Ascending aorta (tissue), 2 donors: ENCODE results near the gene MEGF11. TPM values are rescaled to one million over a fixed set of nuclear protein-coding genes. Genes with fewer than 3 reads are reported as not detected.
A peak's percentile ranks its signal among the peaks of the same experiment; 100 is the strongest.

Source experiments
- DNase-seq, 2 donors: peaks; one replicate each; pipeline ENCODE4 v3.0.0-alpha.2; 2019; ENCODE audit warnings: low spot score in 2 of 2
- H3K27ac ChIP-seq, 2 donors: fragments of 200-600 bp; sonication (generic); one replicate each; pipeline ENCODE4 v1.5.1; 2016 to 2017; ENCODE audit warnings: mild to moderate bottlenecking in 1 of 2
- H3K27me3 ChIP-seq: fragments of 200-600 bp; sonication (generic); one replicate; pipeline ENCODE4 v1.5.1; 2017
- H3K36me3 ChIP-seq, 2 donors: fragments of 200-600 bp; sonication (generic); one replicate each; pipeline ENCODE4 v1.5.1; 2016
- H3K4me1 ChIP-seq, 2 donors: fragments of 200-600 bp; sonication (generic); one replicate each; pipeline ENCODE4 v1.5.1; 2016 to 2017; ENCODE audit warnings: mild to moderate bottlenecking in 1 of 2
- H3K4me3 ChIP-seq, 2 donors: fragments of 200-600 bp; sonication (generic); one replicate each; pipeline ENCODE4 v1.5.1; 2016 to 2017; ENCODE audit warnings: mild to moderate bottlenecking in 1 of 2
- H3K9me3 ChIP-seq, 2 donors: fragments of 200-600 bp; sonication (generic); one replicate each; pipeline ENCODE4 v1.5.1; 2016
- intact Hi-C: fragments of 100-400 bp; cut with DNase I; formaldehyde crosslinking; loops from one replicate; pipeline ENCODE4 v1.15.1; 2023
- total RNA-seq: library from RNA; depleted of rRNA; stranded (reverse); fragments of >200 nt; gene quantifications from one replicate; pipeline ENCODE4 v1.1.0, GENCODE V29; 2016
- TF ChIP-seq, protein P1 (sequence below), 3 experiments: fragments of 200-600 bp in 2 of 3; fragments of 450-650 bp in 1 of 3; sonication (generic) in 2 of 3; IDR thresholded peaks; one replicate each; pipeline ENCODE4 v1.5.1; 2016 to 2019; ENCODE audit warnings: antibody characterized with exemption in 3 of 3, mild to moderate bottlenecking in 1 of 3, moderate library complexity in 1 of 3

MEGF11 gene
- total RNA-seq, 1 donor from 2014 or later: not detected

DNA sequence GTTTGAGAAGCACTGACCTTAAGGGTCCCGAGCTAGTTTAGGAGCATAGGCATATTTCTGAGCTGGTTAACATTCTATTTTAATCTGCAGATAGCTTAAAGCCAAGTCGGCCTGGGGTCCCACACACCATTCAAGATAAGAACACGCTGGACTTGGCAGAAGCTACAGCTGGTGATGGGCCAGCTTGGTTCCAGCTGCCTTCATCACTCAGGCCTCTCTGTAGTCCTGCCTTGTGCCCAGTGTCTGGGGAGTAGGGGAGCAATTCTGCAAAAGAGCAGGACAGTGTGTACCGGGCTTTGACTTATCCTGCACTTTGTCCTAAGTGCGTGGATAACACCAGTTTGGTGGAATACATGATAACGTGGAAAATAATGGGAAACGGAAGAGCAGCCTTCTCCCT lies 164.5 kb downstream of the MEGF11 start:
- intact Hi-C loops: loop anchor here (5.0 kb wide), 1 partner anchor 267 kb away; no protein-coding TSS in a partner anchor
- Histone ChIP-seq H3K27ac (no peak overlapping the region), H3K4me3 (no peak overlapping the region), H3K36me3 (no peaks in the 10 kb centered on the region), H3K9me3 (no peaks in the 10 kb centered on the region), H3K27me3 (no peaks in the 10 kb centered on the region), H3K4me1 (peaks cover 0 to 7% of the 10 kb centered on the region in 2 donors)
- DNase-seq: peak in 1 of 2 donors; percentile 53
- TF ChIP-seq, protein P1, sequence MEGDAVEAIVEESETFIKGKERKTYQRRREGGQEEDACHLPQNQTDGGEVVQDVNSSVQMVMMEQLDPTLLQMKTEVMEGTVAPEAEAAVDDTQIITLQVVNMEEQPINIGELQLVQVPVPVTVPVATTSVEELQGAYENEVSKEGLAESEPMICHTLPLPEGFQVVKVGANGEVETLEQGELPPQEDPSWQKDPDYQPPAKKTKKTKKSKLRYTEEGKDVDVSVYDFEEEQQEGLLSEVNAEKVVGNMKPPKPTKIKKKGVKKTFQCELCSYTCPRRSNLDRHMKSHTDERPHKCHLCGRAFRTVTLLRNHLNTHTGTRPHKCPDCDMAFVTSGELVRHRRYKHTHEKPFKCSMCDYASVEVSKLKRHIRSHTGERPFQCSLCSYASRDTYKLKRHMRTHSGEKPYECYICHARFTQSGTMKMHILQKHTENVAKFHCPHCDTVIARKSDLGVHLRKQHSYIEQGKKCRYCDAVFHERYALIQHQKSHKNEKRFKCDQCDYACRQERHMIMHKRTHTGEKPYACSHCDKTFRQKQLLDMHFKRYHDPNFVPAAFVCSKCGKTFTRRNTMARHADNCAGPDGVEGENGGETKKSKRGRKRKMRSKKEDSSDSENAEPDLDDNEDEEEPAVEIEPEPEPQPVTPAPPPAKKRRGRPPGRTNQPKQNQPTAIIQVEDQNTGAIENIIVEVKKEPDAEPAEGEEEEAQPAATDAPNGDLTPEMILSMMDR (IDR thresholded peaks at IDR 0.05): no peak

DNA sequence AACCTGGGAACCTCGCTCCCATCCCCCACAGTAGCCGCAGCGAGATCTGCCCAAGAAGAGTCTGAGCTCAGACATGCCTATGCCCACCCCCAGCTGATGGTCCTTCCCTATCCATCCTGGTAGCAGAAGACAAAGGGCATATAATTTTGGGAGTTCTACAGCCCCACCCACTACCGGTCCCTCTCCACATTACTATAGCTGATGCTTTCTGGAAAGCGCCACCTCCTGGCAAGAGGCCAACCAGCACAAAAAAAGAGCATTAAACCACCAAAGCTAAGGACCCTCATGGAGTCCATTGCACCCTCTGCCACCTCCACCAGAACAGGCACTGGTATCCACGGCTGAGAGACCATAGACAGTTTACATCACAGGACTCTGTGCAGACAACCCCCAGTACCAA lies 168.4 kb downstream of the MEGF11 start:
- DNase-seq: no peak
- H3K4me1 ChIP-seq: peaks cover 0 to 7% of the 10 kb centered on the region in 2 donors
- no peak overlapping the region for H3K27ac ChIP-seq
- H3K27me3 ChIP-seq: no peaks in the 10 kb centered on the region
- no peaks in the 10 kb centered on the region for H3K36me3 ChIP-seq
- TF ChIP-seq, protein P1 (IDR thresholded peaks at IDR 0.05): no peak
- H3K4me3 ChIP-seq: no peak overlapping the region
- intact Hi-C loops: loop anchor here (5.0 kb wide), 1 partner anchor 263 kb away; no protein-coding TSS in a partner anchor
- no peaks in the 10 kb centered on the region for H3K9me3 ChIP-seq

DNA sequence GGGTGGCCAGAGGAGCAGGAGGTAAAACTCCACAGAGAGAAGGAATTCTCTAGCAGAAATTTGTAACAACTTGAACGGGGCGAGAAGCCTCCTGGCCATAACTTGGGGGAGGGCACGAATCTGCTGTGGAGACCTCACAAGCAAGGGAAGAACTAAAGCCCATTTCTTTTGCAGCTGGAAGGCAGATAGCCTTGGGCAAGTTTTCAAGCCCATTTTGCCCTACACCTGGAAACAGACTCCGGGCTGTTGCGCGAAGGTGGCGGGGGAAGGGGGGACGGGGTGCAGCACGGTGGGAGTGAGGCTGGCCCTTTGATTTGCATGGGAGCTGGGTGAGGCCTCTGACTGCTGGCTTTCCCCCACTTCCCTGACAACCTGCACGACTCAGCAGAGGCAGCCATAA lies 168.8 kb downstream of the MEGF11 start:
- no peak overlapping the region for H3K4me3 ChIP-seq
- H3K4me1 ChIP-seq: peaks cover 0 to 7% of the 10 kb centered on the region in 2 donors
- no peaks in the 10 kb centered on the region for H3K9me3 ChIP-seq
- DNase-seq: no peak
- intact Hi-C loops: loop anchor here (5.0 kb wide), 1 partner anchor 262 kb away; no protein-coding TSS in a partner anchor
- no peaks in the 10 kb centered on the region for H3K36me3 ChIP-seq
- H3K27me3 ChIP-seq: no peaks in the 10 kb centered on the region
- no peak overlapping the region for H3K27ac ChIP-seq
- TF ChIP-seq, protein P1 (IDR thresholded peaks at IDR 0.05): no peak

DNA sequence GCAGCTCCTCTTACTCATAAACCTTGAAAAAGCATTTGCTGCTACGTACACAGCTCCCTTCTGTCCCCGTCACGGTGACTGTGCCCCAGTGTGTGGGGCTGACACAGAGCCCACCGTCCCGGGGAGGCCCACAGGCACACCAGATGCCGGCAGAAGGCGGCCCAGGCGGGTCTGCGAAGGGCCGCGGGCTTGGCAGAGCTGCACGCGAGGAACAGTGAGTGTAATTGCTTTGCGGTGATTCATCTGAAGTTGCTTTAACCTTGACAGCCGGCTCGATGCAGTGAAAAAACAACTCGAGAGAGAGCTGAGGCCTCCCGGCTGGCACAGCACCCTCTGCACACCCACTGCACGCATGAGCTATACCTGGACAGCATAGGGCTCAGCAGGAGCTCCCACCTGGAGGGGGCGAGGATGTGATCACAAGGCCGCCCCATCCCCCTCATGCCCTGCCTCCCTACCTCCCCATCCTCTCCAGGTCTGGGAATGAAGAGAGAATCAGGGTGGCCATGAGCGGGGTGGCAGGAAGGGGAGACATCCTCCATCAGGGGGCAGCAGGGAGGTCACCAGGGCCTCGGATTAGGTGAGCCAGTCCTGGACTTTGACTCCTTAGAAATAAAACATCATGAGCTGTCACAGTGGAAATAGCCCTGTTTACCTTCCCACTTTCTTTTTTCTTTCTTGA lies 172.7 kb downstream of the MEGF11 start:
- TF ChIP-seq, protein P1 (IDR thresholded peaks at IDR 0.05): no peak
- H3K27me3 ChIP-seq: no peaks in the 10 kb centered on the region
- H3K36me3 ChIP-seq: no peaks in the 10 kb centered on the region
- peak overlapping the region in 1 of 2 donors; percentile 26 for H3K4me3 ChIP-seq
- no peaks in the 10 kb centered on the region for H3K9me3 ChIP-seq
- H3K27ac ChIP-seq: no peak overlapping the region
- no peak for DNase-seq
- intact Hi-C loops: no loop called here
- no peaks in the 10 kb centered on the region for H3K4me1 ChIP-seq

DNA sequence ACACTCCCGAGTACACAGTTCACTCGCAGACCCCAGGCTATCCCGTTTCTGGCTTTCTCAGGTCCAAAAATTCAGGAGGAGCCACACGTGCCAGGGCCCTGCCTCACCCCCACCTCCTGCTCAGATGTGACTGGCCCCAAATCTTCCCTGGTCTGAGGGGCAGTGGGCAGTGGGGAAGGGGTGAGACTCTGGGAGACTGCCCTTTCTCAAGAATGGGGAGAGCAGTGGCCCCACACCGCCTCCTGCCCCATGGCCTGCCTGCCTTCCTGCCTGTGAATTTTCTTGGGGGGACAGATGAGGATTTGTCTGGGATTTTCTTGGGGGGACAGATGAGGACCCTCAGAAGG lies 174.6 kb downstream of the MEGF11 start:
- no peak overlapping the region for H3K27ac ChIP-seq
- TF ChIP-seq, protein P1 (IDR thresholded peaks at IDR 0.05): no peak
- intact Hi-C loops: no loop called here
- DNase-seq: peak in 1 of 2 donors; percentile 41
- no peaks in the 10 kb centered on the region for H3K4me1 ChIP-seq
- no peaks in the 10 kb centered on the region for H3K27me3 ChIP-seq
- H3K9me3 ChIP-seq: no peaks in the 10 kb centered on the region
- H3K4me3 ChIP-seq: no peak overlapping the region
- no peaks in the 10 kb centered on the region for H3K36me3 ChIP-seq
